C4-2B (cell line): ENCODE measurements around the gene LNPK.

Experiments used
- ZFX ChIP-seq: fragments of 450-650 bp; IDR thresholded peaks from 2 replicates; pipeline ENCODE4 v1.6.1; 2017
- TF ChIP-seq, protein P1 (sequence below): fragments of 450-650 bp; conservative IDR thresholded peaks from 2 replicates; pipeline ENCODE4 v1.5.1; 2017; ENCODE audit warnings: mild to moderate bottlenecking

DNA sequence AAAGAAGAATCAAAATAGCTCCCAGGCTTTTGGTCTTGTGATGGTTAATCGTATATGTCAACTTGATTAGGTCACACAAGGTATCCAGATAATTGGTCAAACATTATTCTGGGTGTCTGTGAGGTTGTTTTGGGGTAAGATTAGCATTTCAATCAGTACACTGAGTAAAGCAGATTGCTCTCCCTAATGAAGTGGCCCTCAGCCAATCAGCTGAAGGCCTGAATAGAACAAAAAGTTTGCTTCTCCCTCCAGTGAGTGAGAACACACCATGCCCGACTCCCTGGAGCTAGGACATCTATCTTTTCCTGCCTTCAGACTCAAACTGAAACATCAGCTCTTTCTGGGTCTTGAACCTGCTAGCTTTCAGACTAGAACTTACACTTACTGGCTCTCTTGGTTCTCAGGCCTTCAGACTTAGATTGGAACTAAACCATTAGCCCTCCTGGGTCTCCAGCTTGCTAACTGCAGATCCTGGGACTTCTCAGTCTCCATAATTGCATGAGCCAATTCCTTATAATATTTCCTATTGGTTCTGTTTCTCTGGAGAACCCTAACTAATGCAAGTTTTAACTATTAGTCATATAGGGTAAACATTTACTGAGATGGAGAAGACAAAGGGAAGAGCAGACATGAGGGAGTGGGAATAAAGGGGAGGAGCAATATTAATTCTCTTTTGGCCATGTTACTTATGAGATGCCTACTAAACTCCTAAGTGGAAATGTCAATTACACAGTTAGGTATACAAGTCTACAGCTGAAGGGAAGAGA lies 25.5 kb downstream of the LNPK start:
- TF ChIP-seq, protein P1, sequence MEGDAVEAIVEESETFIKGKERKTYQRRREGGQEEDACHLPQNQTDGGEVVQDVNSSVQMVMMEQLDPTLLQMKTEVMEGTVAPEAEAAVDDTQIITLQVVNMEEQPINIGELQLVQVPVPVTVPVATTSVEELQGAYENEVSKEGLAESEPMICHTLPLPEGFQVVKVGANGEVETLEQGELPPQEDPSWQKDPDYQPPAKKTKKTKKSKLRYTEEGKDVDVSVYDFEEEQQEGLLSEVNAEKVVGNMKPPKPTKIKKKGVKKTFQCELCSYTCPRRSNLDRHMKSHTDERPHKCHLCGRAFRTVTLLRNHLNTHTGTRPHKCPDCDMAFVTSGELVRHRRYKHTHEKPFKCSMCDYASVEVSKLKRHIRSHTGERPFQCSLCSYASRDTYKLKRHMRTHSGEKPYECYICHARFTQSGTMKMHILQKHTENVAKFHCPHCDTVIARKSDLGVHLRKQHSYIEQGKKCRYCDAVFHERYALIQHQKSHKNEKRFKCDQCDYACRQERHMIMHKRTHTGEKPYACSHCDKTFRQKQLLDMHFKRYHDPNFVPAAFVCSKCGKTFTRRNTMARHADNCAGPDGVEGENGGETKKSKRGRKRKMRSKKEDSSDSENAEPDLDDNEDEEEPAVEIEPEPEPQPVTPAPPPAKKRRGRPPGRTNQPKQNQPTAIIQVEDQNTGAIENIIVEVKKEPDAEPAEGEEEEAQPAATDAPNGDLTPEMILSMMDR: no peak
- no peak for TF ChIP-seq ZFX
